CD14-positive monocyte (primary cell): ENCODE measurements around the gene THRB. TPM values are rescaled to one million over a fixed set of nuclear protein-coding genes. Genes with fewer than 3 reads are reported as not detected.

Experiments used
- DNase-seq, 3 donors: peaks; one replicate each; pipeline ENCODE4 v3.0.0-alpha.2; 2011 to 2022
- H2AFZ ChIP-seq: 2 replicates; pipeline ENCODE4 v1.6.0; 2012; ENCODE audit warnings: mild to moderate bottlenecking, low read depth, low read length, inconsistent platforms; ENCODE audit not compliant: insufficient read depth, poor library complexity, severe bottlenecking
- H3K27ac ChIP-seq, 2 donors: 1 replicate in 1 of 2; 2 replicates in 1 of 2; pipeline ENCODE4 v1.5.1; 2012 to 2013; ENCODE audit warnings: low read length in 2 of 2, control low read depth in 1 of 2, inconsistent platforms in 1 of 2, low read depth in 1 of 2, mild to moderate bottlenecking in 1 of 2
- H3K27me3 ChIP-seq, 2 donors: one replicate each; pipeline versions ENCODE4 v1.6.0 to v1.6.1; 2011 to 2013; ENCODE audit warnings: low read length in 2 of 2; ENCODE audit not compliant: control insufficient read depth in 2 of 2, insufficient read depth in 2 of 2
- H3K36me3 ChIP-seq, 2 donors: replicated peaks in 1 of 2; 1 replicate in 1 of 2; 2 replicates in 1 of 2; pipeline versions ENCODE4 v1.5.1 to v1.6.1; 2012 to 2013; ENCODE audit warnings: low read length in 2 of 2, control low read depth in 1 of 2, inconsistent platforms in 1 of 2, mild to moderate bottlenecking in 1 of 2; ENCODE audit not compliant: insufficient read depth in 2 of 2, control insufficient read depth in 1 of 2
- H3K4me1 ChIP-seq, 2 donors: 1 replicate in 1 of 2; 2 replicates in 1 of 2; pipeline versions ENCODE4 v1.5.1 to v1.6.1; 2012 to 2013; ENCODE audit warnings: low read length in 2 of 2, control low read depth in 1 of 2, inconsistent platforms in 1 of 2, mild to moderate bottlenecking in 1 of 2, moderate library complexity in 1 of 2; ENCODE audit not compliant: insufficient read depth in 2 of 2, control insufficient read depth in 1 of 2
- H3K4me2 ChIP-seq: replicated peaks from 2 replicates; pipeline ENCODE3; 2012; ENCODE audit warnings: low read length, moderate library complexity, mild to moderate bottlenecking; ENCODE audit not compliant: poor library complexity, severe bottlenecking; ENCODE audit errors: extremely low read depth
- H3K4me3 ChIP-seq, 3 experiments: fragments of 200-600 bp in 1 of 3; sonication (generic) in 1 of 3; replicated peaks in 1 of 3; 1 replicate in 2 of 3; 2 replicates in 1 of 3; pipeline ENCODE4 v1.5.1; 2011 to 2013; ENCODE audit warnings: low read length in 3 of 3, mild to moderate bottlenecking in 3 of 3, control low read depth in 2 of 3, low read depth in 2 of 3, inconsistent platforms in 1 of 3, moderate library complexity in 1 of 3
- H3K79me2 ChIP-seq: 2 replicates; pipeline ENCODE4 v1.6.0; 2012; ENCODE audit warnings: mild to moderate bottlenecking, control low read depth, inconsistent platforms, low read length, moderate library complexity; ENCODE audit not compliant: insufficient read depth
- H3K9ac ChIP-seq: 2 replicates; pipeline ENCODE4 v1.6.0; 2017; ENCODE audit warnings: low read length, mild to moderate bottlenecking; ENCODE audit not compliant: insufficient read depth, poor library complexity, severe bottlenecking
- H3K9me3 ChIP-seq, 2 donors: replicated peaks in 1 of 2; 1 replicate in 1 of 2; 2 replicates in 1 of 2; pipeline versions ENCODE4 v1.5.1 to v1.6.1; 2012 to 2013; ENCODE audit warnings: low read length in 2 of 2, control low read depth in 1 of 2; ENCODE audit not compliant: control insufficient read depth in 1 of 2, insufficient read depth in 1 of 2
- H4K20me1 ChIP-seq: 2 replicates; pipeline ENCODE4 v1.6.0; 2012; ENCODE audit warnings: mild to moderate bottlenecking, low read length, control low read depth, moderate library complexity; ENCODE audit not compliant: insufficient read depth
- H3K27ac Mint-ChIP-seq, 7 donors: one replicate each; pipeline ENCODE4 v1.8.0; 2020; ENCODE audit warnings: mild to moderate bottlenecking in 7 of 7, mixed read lengths in 7 of 7, moderate library complexity in 6 of 7, inconsistent platforms in 2 of 7
- H3K27me3 Mint-ChIP-seq, 3 donors: one replicate each; pipeline ENCODE4 v1.8.0; 2021 to 2022; ENCODE audit warnings: low read depth in 3 of 3, mild to moderate bottlenecking in 3 of 3, mixed read lengths in 3 of 3, moderate library complexity in 3 of 3, inconsistent platforms in 1 of 3
- H3K36me3 Mint-ChIP-seq, 2 donors: one replicate each; pipeline ENCODE4 v1.8.0; 2020; ENCODE audit warnings: mixed read lengths in 2 of 2, inconsistent platforms in 1 of 2, mild to moderate bottlenecking in 1 of 2
- H3K4me1 Mint-ChIP-seq: one replicate; pipeline ENCODE4 v1.8.0; 2020; ENCODE audit warnings: mild to moderate bottlenecking, mixed read lengths
- H3K4me3 Mint-ChIP-seq, 2 donors: one replicate each; pipeline ENCODE4 v1.8.0; 2020; ENCODE audit warnings: mild to moderate bottlenecking in 2 of 2, mixed read lengths in 2 of 2, moderate library complexity in 1 of 2
- H3K9me3 Mint-ChIP-seq, 7 donors: one replicate each; pipeline ENCODE4 v1.8.0; 2020 to 2022; ENCODE audit warnings: mixed read lengths in 7 of 7, mild to moderate bottlenecking in 6 of 7, moderate library complexity in 6 of 7, inconsistent platforms in 2 of 7
- CTCF ChIP-seq: fragments of 200-600 bp; IDR thresholded peaks from one replicate; pipeline ENCODE4 v1.8.0; 2022; ENCODE audit warnings: antibody characterized with exemption, mild to moderate bottlenecking
- WGBS: methylation state at CpG from one replicate; pipeline ENCODE4 v1.1.5; 2013; ENCODE audit warnings: missing lambda C conversion rate; ENCODE audit not compliant: insufficient coverage; 5-methylcytosine and 5-hydroxymethylcytosine counted together
- intact Hi-C, 2 donors: fragments of 100-400 bp; cut with micrococcal nuclease; formaldehyde crosslinking; loops; one replicate each; pipeline versions ENCODE4 v1.15.0 to v1.15.1; 2023
- polyA plus RNA-seq, 3 donors: library from polyadenylated mRNA; depleted of rRNA in 1 of 3; unstranded in 2 of 3; stranded (reverse) in 1 of 3; fragments of 300-500 nt in 2 of 3; fragments of >200 nt in 1 of 3; fragmentation: Illumina TruSeq in 2 of 3; gene quantifications; 1 replicate in 2 of 3; 2 replicates in 1 of 3; pipeline ENCODE4 v1.2.3, GENCODE V29; 2012 to 2021

Gene THRB
- polyA plus RNA-seq, 3 donors, result 0.05 TPM; not detected in 2

GRCh38 chr3:24272408-24272807 is 222.2 kb downstream of the THRB start:
- no peaks in the 10 kb centered on the region for H3K36me3 ChIP-seq
- TF ChIP-seq CTCF, result no peak
- H3K4me3 ChIP-seq, result no peak overlapping the region
- no peaks in the 10 kb centered on the region for H4K20me1 ChIP-seq
- H3K9me3 ChIP-seq, result no peaks in the 10 kb centered on the region
- H3K27me3 Mint-ChIP-seq, result peaks cover 0 to 2% (median 0%) of the 10 kb centered on the region in 3 donors
- no peak overlapping the region for H3K4me2 ChIP-seq
- peaks cover 0 to 2% (median 0%) of the 10 kb centered on the region in 7 donors for H3K9me3 Mint-ChIP-seq
- no peak overlapping the region for H3K27ac ChIP-seq
- H3K27ac Mint-ChIP-seq, result no peak overlapping the region
- no peaks in the 10 kb centered on the region for H3K4me1 ChIP-seq
- no peak overlapping the region for H2AFZ ChIP-seq
- H3K4me3 Mint-ChIP-seq, result no peak overlapping the region
- no peaks in the 10 kb centered on the region for H3K36me3 Mint-ChIP-seq
- H3K79me2 ChIP-seq, result no peaks in the 10 kb centered on the region
- no peak for DNase-seq
- H3K27me3 ChIP-seq, result no peaks in the 10 kb centered on the region
- intact Hi-C loops, result no loop called here
- no peak overlapping the region for H3K9ac ChIP-seq
- no peaks in the 10 kb centered on the region for H3K4me1 Mint-ChIP-seq

GRCh38 chr3:24271228-24271627 is 223.4 kb downstream of the THRB start:
- no peaks in the 10 kb centered on the region for H3K4me1 ChIP-seq
- no peak for TF ChIP-seq CTCF
- Mint-ChIP-seq H3K27me3 (peaks cover 2 to 3% (median 2%) of the 10 kb centered on the region in 3 donors), H3K27ac (no peak overlapping the region), H3K4me3 (no peak overlapping the region), H3K36me3 (no peaks in the 10 kb centered on the region), H3K9me3 (peaks cover 0 to 2% (median 0%) of the 10 kb centered on the region in 7 donors), H3K4me1 (no peaks in the 10 kb centered on the region)
- H3K4me2 ChIP-seq, result no peak overlapping the region
- no peaks in the 10 kb centered on the region for H3K9me3 ChIP-seq
- no peak overlapping the region for H3K4me3 ChIP-seq
- no peak overlapping the region for H3K27ac ChIP-seq
- no peaks in the 10 kb centered on the region for H3K27me3 ChIP-seq
- H4K20me1 ChIP-seq, result no peaks in the 10 kb centered on the region
- no peak for DNase-seq
- no peaks in the 10 kb centered on the region for H3K79me2 ChIP-seq
- intact Hi-C loops, result no loop called here
- no peak overlapping the region for H3K9ac ChIP-seq
- WGBS, result 80% methylated on average over 1 of the region's 3 CpGs
- no peaks in the 10 kb centered on the region for H3K36me3 ChIP-seq
- H2AFZ ChIP-seq, result no peak overlapping the region
